Keratinocyte (primary cell): ENCODE measurements around the gene SRCIN1. TPM values are rescaled to one million over a fixed set of nuclear protein-coding genes. Genes with fewer than 3 reads are reported as not detected.
"Not testable (repeated sequence)": the region's sequence is repeated elsewhere in the genome, so short reads cannot be mapped to it uniquely, and the experiment has no call there.

Experiments
- DNase-seq: peaks from one replicate; pipeline ENCODE4 v3.0.0-alpha.2; 2011; ENCODE audit warnings: low read depth, missing footprints, low spot score
- FAIRE-seq: peaks from 2 replicates; lab custom pipeline; 2011; peaks lifted over from hg19 to GRCh38; lab: Jason Lieb, UNC
- H2AFZ ChIP-seq: 2 replicates; pipeline ENCODE4 v1.6.0; 2012; ENCODE audit warnings: low read length, control low read depth, inconsistent platforms; ENCODE audit not compliant: control insufficient read depth
- H3K27ac ChIP-seq: 2 replicates; pipeline ENCODE4 v1.5.1; 2011; ENCODE audit warnings: low read length; ENCODE audit not compliant: control insufficient read depth, insufficient read depth
- H3K27me3 ChIP-seq: 3 replicates; pipeline ENCODE4 v1.6.0; 2011; ENCODE audit warnings: low read length; ENCODE audit not compliant: control insufficient read depth, insufficient read depth; ENCODE audit errors: extremely low read depth
- H3K36me3 ChIP-seq, 2 experiments: 2 replicates in 1 of 2; 3 replicates in 1 of 2; pipeline ENCODE4 v1.5.1; 2011; ENCODE audit warnings: low read length in 2 of 2, mild to moderate bottlenecking in 1 of 2; ENCODE audit not compliant: control insufficient read depth in 2 of 2, insufficient read depth in 2 of 2; ENCODE audit errors: extremely low read depth in 1 of 2
- H3K4me1 ChIP-seq: 3 replicates; pipeline ENCODE4 v1.5.1; 2011; ENCODE audit warnings: low read length; ENCODE audit not compliant: control insufficient read depth, insufficient read depth; ENCODE audit errors: extremely low read depth
- H3K4me2 ChIP-seq: 3 replicates; pipeline ENCODE4 v1.6.0; 2011; ENCODE audit warnings: low read depth, low read length; ENCODE audit not compliant: control insufficient read depth, insufficient read depth; ENCODE audit errors: extremely low read depth
- H3K4me3 ChIP-seq, 3 experiments: fragments of 200-600 bp in 1 of 3; sonication (generic) in 1 of 3; 2 replicates in 2 of 3; 3 replicates in 1 of 3; pipeline ENCODE4 v1.5.1; 2011 to 2016; ENCODE audit warnings: low read length in 3 of 3, mild to moderate bottlenecking in 3 of 3, control low read depth in 2 of 3, inconsistent platforms in 1 of 3, low read depth in 1 of 3, mixed read lengths in 1 of 3, mixed run types in 1 of 3, moderate library complexity in 1 of 3; ENCODE audit not compliant: control insufficient read depth in 2 of 3, insufficient read depth in 2 of 3; ENCODE audit errors: extremely low read depth in 1 of 3
- H3K79me2 ChIP-seq: 2 replicates; pipeline ENCODE4 v1.6.0; 2012; ENCODE audit warnings: low read length; ENCODE audit not compliant: control insufficient read depth, insufficient read depth
- H3K9ac ChIP-seq: 3 replicates; pipeline ENCODE4 v1.6.0; 2011; ENCODE audit warnings: low read length; ENCODE audit not compliant: control insufficient read depth, insufficient read depth; ENCODE audit errors: extremely low read depth
- H3K9me1 ChIP-seq: 3 replicates; pipeline ENCODE4 v1.6.0; 2011; ENCODE audit warnings: low read length; ENCODE audit not compliant: control insufficient read depth, insufficient read depth; ENCODE audit errors: extremely low read depth
- H3K9me3 ChIP-seq: 2 replicates; pipeline ENCODE4 v1.5.1; 2012; ENCODE audit warnings: low read depth, low read length; ENCODE audit not compliant: control insufficient read depth
- H4K20me1 ChIP-seq: 3 replicates; pipeline ENCODE4 v1.6.0; 2011; ENCODE audit warnings: low read length; ENCODE audit not compliant: control insufficient read depth, insufficient read depth; ENCODE audit errors: extremely low read depth
- dilution Hi-C: fragments of 300-500 bp; cut with MboI; formaldehyde crosslinking; loops from one replicate; pipeline ENCODE4 v1.7.0; 2020; ENCODE audit warnings: low sequenced_read_pairs; ENCODE audit not compliant: extremely low pct_ligation_motif_present
- polyA plus RNA-seq, 5 experiments: library from polyadenylated mRNA; depleted of rRNA in 3 of 5; stranded (reverse) in 3 of 5; stranded (forward) in 1 of 5; unstranded in 1 of 5; fragments of >200 nt; gene quantifications; 1 replicate in 1 of 5; 2 replicates in 3 of 5; 3 replicates in 1 of 5; pipeline versions ENCODE4 v1.2.1 to v1.2.3, GENCODE V29; 2011 to 2012; ENCODE audit warnings: missing spikeins in 2 of 5, low read depth in 1 of 5, low replicate concordance in 1 of 5
- TF ChIP-seq, protein P1 (sequence below), 3 experiments: IDR thresholded peaks in 1 of 3; conservative IDR thresholded peaks in 1 of 3; optimal IDR thresholded peaks in 1 of 3; 2 replicates in 2 of 3; 3 replicates in 1 of 3; pipeline versions ENCODE3 to v1.5.1; 2011; ENCODE audit warnings: low read length in 3 of 3, mild to moderate bottlenecking in 3 of 3, moderate library complexity in 2 of 3, control low read depth in 1 of 3, inconsistent platforms in 1 of 3; ENCODE audit not compliant: insufficient read depth in 2 of 3; ENCODE audit errors: extremely low read depth in 1 of 3

Gene SRCIN1
- polyA plus RNA-seq, 1 donor (not counting 4 experiments of a cell fraction or from before 2014, with no cell fraction given), result 0.37 TPM

DNA sequence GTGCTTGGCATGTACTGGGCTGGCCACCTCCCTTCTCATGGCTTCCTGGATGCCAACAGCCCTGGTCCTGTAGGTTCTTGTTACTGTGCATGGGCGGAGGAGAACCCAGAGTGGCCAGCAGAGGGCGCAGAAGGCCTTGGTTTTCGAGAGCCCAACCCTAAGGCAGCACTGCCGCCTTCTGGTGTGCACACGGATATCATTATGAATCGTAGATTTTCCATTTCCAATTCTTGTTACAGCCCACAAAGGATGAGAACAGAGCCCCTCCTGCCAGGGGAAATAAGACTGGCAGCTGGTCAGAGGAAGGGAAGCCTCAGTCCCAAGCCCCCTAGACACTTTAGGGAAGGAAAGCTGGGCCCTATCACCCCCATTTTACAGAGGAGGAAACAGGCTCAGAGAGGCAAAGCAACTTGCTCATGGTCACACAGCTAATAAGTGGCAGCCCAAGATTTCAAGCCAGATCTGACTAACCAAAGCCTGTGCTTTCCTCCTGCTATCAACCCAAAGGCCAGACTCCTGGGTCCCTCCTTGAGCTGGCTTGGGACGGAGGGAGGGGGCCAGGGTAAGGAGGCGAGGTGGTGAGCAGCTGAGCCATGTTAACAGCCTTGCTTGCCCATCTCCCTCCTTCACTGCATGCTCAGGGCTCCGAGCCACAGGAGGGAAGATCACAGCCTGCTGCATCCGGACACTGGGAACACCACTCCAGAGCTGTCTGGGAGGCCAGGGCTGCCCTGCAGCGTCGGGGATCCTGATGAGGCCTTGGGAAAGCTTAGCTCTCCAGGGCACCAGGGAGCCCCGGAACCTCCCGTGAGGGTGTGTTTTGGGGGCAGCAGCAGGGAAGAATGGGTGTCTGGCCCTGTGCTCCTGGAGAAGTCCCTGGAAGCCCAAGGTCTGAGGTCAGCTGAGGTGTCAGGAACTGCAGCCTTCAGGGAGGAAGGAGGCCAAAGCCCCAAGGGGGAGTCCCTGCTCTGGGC is 113.4 kb downstream of the SRCIN1 start:
- peaks cover 17 to 22% of the 10 kb centered on the region in 2 experiments for H3K36me3 ChIP-seq
- H4K20me1 ChIP-seq, H3K9ac ChIP-seq, dilution Hi-C loops, FAIRE-seq, H3K4me3 ChIP-seq, H3K27ac ChIP-seq, H2AFZ ChIP-seq, H3K9me1 ChIP-seq, H3K79me2 ChIP-seq, H3K4me2 ChIP-seq, H3K27me3 ChIP-seq, H3K4me1 ChIP-seq, H3K9me3 ChIP-seq: not testable (repeated sequence)
- DNase-seq, result peak; percentile 45
- TF ChIP-seq, protein P1, sequence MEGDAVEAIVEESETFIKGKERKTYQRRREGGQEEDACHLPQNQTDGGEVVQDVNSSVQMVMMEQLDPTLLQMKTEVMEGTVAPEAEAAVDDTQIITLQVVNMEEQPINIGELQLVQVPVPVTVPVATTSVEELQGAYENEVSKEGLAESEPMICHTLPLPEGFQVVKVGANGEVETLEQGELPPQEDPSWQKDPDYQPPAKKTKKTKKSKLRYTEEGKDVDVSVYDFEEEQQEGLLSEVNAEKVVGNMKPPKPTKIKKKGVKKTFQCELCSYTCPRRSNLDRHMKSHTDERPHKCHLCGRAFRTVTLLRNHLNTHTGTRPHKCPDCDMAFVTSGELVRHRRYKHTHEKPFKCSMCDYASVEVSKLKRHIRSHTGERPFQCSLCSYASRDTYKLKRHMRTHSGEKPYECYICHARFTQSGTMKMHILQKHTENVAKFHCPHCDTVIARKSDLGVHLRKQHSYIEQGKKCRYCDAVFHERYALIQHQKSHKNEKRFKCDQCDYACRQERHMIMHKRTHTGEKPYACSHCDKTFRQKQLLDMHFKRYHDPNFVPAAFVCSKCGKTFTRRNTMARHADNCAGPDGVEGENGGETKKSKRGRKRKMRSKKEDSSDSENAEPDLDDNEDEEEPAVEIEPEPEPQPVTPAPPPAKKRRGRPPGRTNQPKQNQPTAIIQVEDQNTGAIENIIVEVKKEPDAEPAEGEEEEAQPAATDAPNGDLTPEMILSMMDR (optimal IDR thresholded peaks at IDR 0.05 in 1 of 3, IDR thresholded peaks at IDR 0.05 in 1 of 3, conservative IDR thresholded peaks at IDR 0.05 in 1 of 3; ENCODE audit: extremely low read depth in 1 of 3, insufficient read depth in 2 of 3, low read length in 3 of 3), result peak; percentile 72 to 80 (median 80)

DNA sequence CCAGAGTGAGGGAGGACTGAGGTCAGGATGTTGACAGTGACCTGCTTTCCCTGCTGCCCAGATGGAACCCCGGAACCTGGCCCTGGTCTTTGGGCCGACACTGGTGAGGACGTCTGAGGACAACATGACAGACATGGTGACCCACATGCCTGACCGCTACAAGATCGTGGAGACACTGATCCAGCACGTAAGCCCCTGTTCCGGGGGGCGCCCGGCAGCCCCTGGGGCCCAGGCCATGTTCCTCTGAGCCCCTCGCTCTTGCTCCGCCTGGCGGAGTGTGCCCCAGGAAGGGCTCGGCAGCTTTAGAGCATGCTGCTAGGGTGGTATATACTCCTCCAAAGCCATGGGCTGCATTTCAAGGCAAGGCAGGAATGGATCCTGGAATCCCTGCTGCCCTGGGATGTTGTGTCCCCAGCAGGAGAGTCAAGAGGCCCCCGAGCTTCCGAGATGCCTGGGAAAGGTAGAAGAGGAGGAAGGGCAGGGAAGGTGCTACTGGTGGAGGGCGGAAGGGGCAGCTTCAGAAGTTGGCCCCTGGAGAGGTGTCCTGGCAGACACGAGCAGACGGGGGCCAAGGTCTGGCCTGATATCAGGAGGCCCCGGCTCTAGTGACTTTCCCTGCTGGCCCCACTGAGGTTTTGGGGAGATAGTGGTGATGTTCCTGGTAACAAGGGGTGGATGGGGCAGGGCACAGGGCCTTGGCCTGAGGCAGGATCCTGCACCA is 114.2 kb downstream of the SRCIN1 start:
- H3K4me2 ChIP-seq, H3K27me3 ChIP-seq, DNase-seq, H3K27ac ChIP-seq, H2AFZ ChIP-seq, H4K20me1 ChIP-seq, FAIRE-seq, dilution Hi-C loops, H3K4me1 ChIP-seq, H3K4me3 ChIP-seq, H3K9ac ChIP-seq, H3K9me1 ChIP-seq, H3K9me3 ChIP-seq, H3K79me2 ChIP-seq: not testable (repeated sequence)
- H3K36me3 ChIP-seq, result peaks cover 18 to 26% of the 10 kb centered on the region in 2 experiments

DNA sequence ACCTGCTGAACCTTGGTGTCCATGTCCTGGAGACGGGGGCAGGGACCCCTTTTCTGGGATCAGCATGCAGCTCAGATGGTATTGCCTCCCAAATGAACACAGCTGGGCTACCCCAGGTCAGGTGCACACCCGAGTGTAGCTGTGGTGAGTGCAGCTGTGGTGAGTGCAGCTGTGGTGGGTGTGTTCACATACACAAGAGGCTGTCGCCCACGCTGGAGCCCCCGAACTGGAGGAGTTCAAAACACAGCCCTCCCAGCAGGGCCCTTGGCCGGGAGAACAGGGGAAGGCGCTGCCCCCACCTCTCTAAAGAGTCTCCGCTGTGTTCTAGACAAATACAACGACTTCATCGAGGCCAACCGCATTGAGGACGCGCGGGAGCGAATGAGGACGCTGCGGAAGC is 116.0 kb downstream of the SRCIN1 start:
- H2AFZ ChIP-seq, FAIRE-seq, H3K9me3 ChIP-seq, H3K79me2 ChIP-seq, H3K9me1 ChIP-seq, H3K4me3 ChIP-seq, H3K4me2 ChIP-seq, H3K27ac ChIP-seq, H3K4me1 ChIP-seq, H3K9ac ChIP-seq, H4K20me1 ChIP-seq, H3K27me3 ChIP-seq, dilution Hi-C loops, DNase-seq: not testable (repeated sequence)
- H3K36me3 ChIP-seq, result peaks cover 21 to 26% of the 10 kb centered on the region in 2 experiments

DNA sequence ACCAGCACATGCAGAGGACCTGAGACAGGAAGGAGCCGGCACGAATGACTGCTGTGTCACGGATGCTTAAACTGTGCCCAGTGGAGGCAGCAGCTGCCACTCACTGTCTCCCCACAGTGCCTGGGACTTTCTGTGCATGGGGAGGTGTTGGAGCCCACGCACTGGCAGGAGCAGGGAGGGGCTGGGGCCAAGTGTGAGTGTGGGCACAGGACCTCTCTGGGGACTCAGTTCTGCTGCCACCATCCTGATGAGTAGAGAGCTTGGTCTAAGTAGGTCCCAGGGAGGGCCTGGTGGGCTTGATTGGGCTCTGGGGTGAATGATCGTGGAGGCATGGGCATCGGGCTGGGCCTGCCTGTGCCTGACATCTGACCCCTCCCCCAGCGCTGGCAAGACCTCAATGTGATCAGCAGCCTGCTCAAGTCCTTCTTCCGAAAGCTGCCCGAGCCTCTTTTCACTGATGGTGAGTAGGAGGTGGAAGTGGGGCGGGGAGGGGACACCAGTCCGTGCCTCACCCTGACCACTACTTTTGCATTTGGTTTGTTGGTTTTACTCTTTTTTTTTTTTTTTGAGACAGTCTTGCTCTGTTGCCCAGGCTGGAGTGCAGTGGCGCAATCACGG is 120.0 kb downstream of the SRCIN1 start:
- H2AFZ ChIP-seq, DNase-seq, H3K4me1 ChIP-seq, H3K4me3 ChIP-seq, dilution Hi-C loops, H4K20me1 ChIP-seq, H3K4me2 ChIP-seq, H3K79me2 ChIP-seq, H3K27me3 ChIP-seq, H3K27ac ChIP-seq, H3K9ac ChIP-seq, FAIRE-seq, H3K9me3 ChIP-seq, H3K36me3 ChIP-seq, H3K9me1 ChIP-seq: not testable (repeated sequence)
